K562 (cell line): ENCODE measurements around the gene ELF1. TPM values are rescaled to one million over a fixed set of nuclear protein-coding genes. Genes with fewer than 3 reads are reported as not detected.

Experiments
- ATAC-seq: fragments of 200-7000 bp; cut with Tn5 transposase; 3 replicates; pipeline ENCODE4 v1.9.1; 2020; ENCODE audit warnings: moderate library complexity
- BruUV-seq: library from RNA; stranded (reverse); fragments of 400-500 nt; replicated peaks from 2 replicates; lab custom pipeline; 2021; lab: Mats Ljungman, UMichigan
- CTCF ChIA-PET: fragments of 300-600 bp; formaldehyde crosslinking; extraction: SDS; loops from one replicate; lab custom pipeline; 2021; ENCODE audit warnings: low intra/inter-chr PET ratio; lab: Yijun Ruan, JAX
- POLR2A ChIA-PET: fragments of 300-600, 350-650 bp; sonication (Branson Sonifier 250); formaldehyde crosslinking; extraction: SDS; loops from one replicate; lab custom pipeline; 2021; ENCODE audit warnings: antibody characterized with exemption, inconsistent platforms; lab: Yijun Ruan, JAX
- DNase-seq, 4 experiments: peaks; one replicate each; pipeline versions ENCODE4 v3.0.0 to v3.0.0-alpha.2; 2011 to 2018; ENCODE audit warnings: low spot score in 3 of 4, mixed read lengths in 3 of 4; ENCODE audit errors: extremely low read depth in 1 of 4
- FAIRE-seq: peaks from 2 replicates; lab custom pipeline; 2011; peaks lifted over from hg19 to GRCh38; lab: Jason Lieb, UNC
- H2AFZ ChIP-seq: 2 replicates; pipeline ENCODE4 v1.6.0; 2011; ENCODE audit warnings: low read depth, low read length, control low read depth, inconsistent platforms
- H3K27ac ChIP-seq: fragments of 200-600 bp; 3 replicates; pipeline ENCODE4 v1.8.0; 2011; ENCODE audit warnings: low read depth, mild to moderate bottlenecking, control low read depth, inconsistent platforms, low read length, moderate library complexity, mixed read lengths; ENCODE audit errors: extremely low read depth
- H3K27me3 ChIP-seq, 2 experiments: fragments of 300-600 bp in 1 of 2; 2 replicates in 1 of 2; 3 replicates in 1 of 2; pipeline versions ENCODE4 v1.6.0 to v1.8.0; 2011; ENCODE audit warnings: inconsistent platforms in 2 of 2, low read length in 2 of 2, mild to moderate bottlenecking in 1 of 2, mixed read lengths in 1 of 2, moderate library complexity in 1 of 2; ENCODE audit not compliant: control insufficient read depth in 2 of 2, insufficient read depth in 2 of 2
- H3K36me3 ChIP-seq: fragments of 300-600 bp; 3 replicates; pipeline ENCODE4 v1.8.0; 2011; ENCODE audit warnings: mild to moderate bottlenecking, low read length, inconsistent platforms; ENCODE audit not compliant: control insufficient read depth, insufficient read depth
- H3K4me1 ChIP-seq, 2 experiments: fragments of 200-600 bp in 1 of 2; replicated peaks in 1 of 2; 2 replicates in 1 of 2; 3 replicates in 1 of 2; pipeline versions ENCODE4 v1.5.1 to v1.8.0; 2011; ENCODE audit warnings: inconsistent platforms in 2 of 2, low read length in 2 of 2, mild to moderate bottlenecking in 1 of 2, mixed read lengths in 1 of 2, moderate library complexity in 1 of 2; ENCODE audit not compliant: control insufficient read depth in 2 of 2, insufficient read depth in 2 of 2
- H3K4me2 ChIP-seq: 2 replicates; pipeline ENCODE4 v1.6.1; 2011; ENCODE audit warnings: low read length, control low read depth, inconsistent platforms, mixed read lengths; ENCODE audit not compliant: insufficient read depth
- H3K4me3 ChIP-seq: fragments of 200-600 bp; sonication (generic), shearing (Covaris generic); 2 replicates; pipeline ENCODE4 v1.5.1; 2016; ENCODE audit warnings: control low read depth, inconsistent platforms
- H3K79me2 ChIP-seq: fragments of 200-600 bp; 3 replicates; pipeline ENCODE4 v1.8.0; 2011; ENCODE audit warnings: low read length, inconsistent platforms; ENCODE audit not compliant: control insufficient read depth, insufficient read depth
- H3K9ac ChIP-seq, 2 experiments: 2 replicates each; pipeline versions ENCODE4 v1.6.0 to v1.6.1; 2011; ENCODE audit warnings: low read depth in 2 of 2, low read length in 2 of 2, control low read depth in 1 of 2, inconsistent platforms in 1 of 2, mild to moderate bottlenecking in 1 of 2, mixed read lengths in 1 of 2; ENCODE audit not compliant: insufficient read depth in 1 of 2
- H3K9me1 ChIP-seq: one replicate; pipeline ENCODE4 v1.6.0; 2011; ENCODE audit warnings: inconsistent platforms, mild to moderate bottlenecking, low read length, moderate library complexity; ENCODE audit not compliant: control insufficient read depth, insufficient read depth
- H3K9me3 ChIP-seq: replicated peaks from 2 replicates; pipeline ENCODE4 v1.5.1; 2011; ENCODE audit warnings: low read depth, low read length, inconsistent platforms; ENCODE audit not compliant: control insufficient read depth, insufficient read depth
- H4K20me1 ChIP-seq: replicated peaks from 2 replicates; pipeline ENCODE4 v1.6.1; 2011; ENCODE audit warnings: low read length, inconsistent platforms, mixed read lengths; ENCODE audit not compliant: control insufficient read depth, insufficient read depth
- ARHGAP35 ChIP-seq: fragments of 450-650 bp; IDR thresholded peaks from 2 replicates; pipeline ENCODE4 v1.6.1; 2018; ENCODE audit not compliant: partially characterized antibody
- HLTF ChIP-seq: fragments of 450-650 bp; IDR thresholded peaks from 2 replicates; pipeline ENCODE4 v1.6.1; 2016
- HSF4 ChIP-seq: fragments of 250-450 bp; sonication (Bioruptor Pico); IDR thresholded peaks from 2 replicates; pipeline ENCODE4 v2.1.2; 2022; ENCODE audit warnings: mild to moderate bottlenecking, moderate library complexity, borderline replicate concordance
- IFI16 ChIP-seq: fragments of 250-450 bp; sonication (Bioruptor Pico); IDR thresholded peaks from 2 replicates; pipeline ENCODE4 v2.1.2; 2022; ENCODE audit warnings: mild to moderate bottlenecking, inconsistent platforms
- NR0B1 ChIP-seq: fragments of 450-650 bp; IDR thresholded peaks from one replicate; pipeline ENCODE4 v1.6.1; 2018; ENCODE audit warnings: mild to moderate bottlenecking, moderate library complexity; ENCODE audit not compliant: partially characterized antibody
- PHB2 ChIP-seq: fragments of 450-650 bp; IDR thresholded peaks from 2 replicates; pipeline ENCODE4 v1.6.1; 2017; ENCODE audit warnings: low read depth
- SMARCA5 ChIP-seq: fragments of 450-650 bp; IDR thresholded peaks from 2 replicates; pipeline ENCODE4 v1.6.1; 2016
- ZKSCAN1 ChIP-seq: fragments of 150-350 bp; IDR thresholded peaks from 2 replicates; pipeline ENCODE4 v1.6.1; 2016; ENCODE audit warnings: low read depth, low read length
- ZNF354B ChIP-seq: fragments of 250-450 bp; sonication (Bioruptor Pico); IDR thresholded peaks from 2 replicates; pipeline ENCODE4 v1.4.0; 2020
- ZNF589 ChIP-seq: fragments of 200-800 bp; sonication (Bioruptor generic); IDR thresholded peaks from 2 replicates; pipeline ENCODE4 v1.6.1; 2016; ENCODE audit warnings: low read depth, missing genetic modification characterization, missing compliant biosample characterization
- ZNF79 ChIP-seq: fragments of 250-450 bp; sonication (Bioruptor Pico); IDR thresholded peaks from 2 replicates; pipeline ENCODE4 v1.4.0; 2020; ENCODE audit warnings: low read depth, mild to moderate bottlenecking, moderate library complexity
- WGBS: fragments of 100-300 bp; shearing (Covaris generic); methylation state at CpG from one replicate; pipeline ENCODE4 v1.1.6; 2016; ENCODE audit warnings: low coverage, mixed read lengths; ENCODE audit not compliant: insufficient coverage; ENCODE audit errors: missing lambda C conversion rate; 5-methylcytosine and 5-hydroxymethylcytosine counted together
- in situ Hi-C: fragments of 300-500 bp; cut with MboI; formaldehyde crosslinking; loops from 4 replicates; pipeline ENCODE4 v1.15.0; 2018; ENCODE audit warnings: inconsistent platforms, mixed read lengths
- intact Hi-C: fragments of 100-400 bp; cut with micrococcal nuclease; formaldehyde crosslinking; loops from 2 replicates; pipeline ENCODE4 v1.14.2; 2022
- polyA plus RNA-seq, 8 experiments: library from polyadenylated mRNA; depleted of rRNA in 4 of 8; stranded (reverse) in 5 of 8; unstranded in 3 of 8; fragments of >200 nt; fragmentation: Nextera tagmentation in 2 of 8; fragmentation: Illumina TruSeq in 1 of 8; extraction: Ambion mirVana in 2 of 8; extraction: Trizol in 1 of 8; gene quantifications; 2 replicates each; pipeline versions ENCODE4 v1.2.1 to v1.2.3, GENCODE V29; 2011 to 2014; ENCODE audit warnings: inconsistent platforms in 1 of 8, missing spikeins in 1 of 8
- total RNA-seq, 7 experiments: library from RNA; depleted of rRNA in 6 of 7; stranded (reverse); fragments of >200 nt in 6 of 7; fragmentation: Illumina TruSeq in 2 of 7; extraction: Trizol in 2 of 7; gene quantifications; 2 replicates each; pipeline versions ENCODE4 v1.2.1 to v1.2.3, GENCODE V29; 2011 to 2021; ENCODE audit warnings: low replicate concordance in 1 of 7

ELF1 gene
- total and polyA plus RNA-seq, 9 of the 15 experiments (the other 6 are each of a cell fraction or from before 2014, with no cell fraction given): 24.7 to 54.4 (median 33.4) TPM

GRCh38 chr13:40999416-40999815 is 19.7 kb downstream of the ELF1 start:
- ATAC-seq: peak; percentile 6; the same call in 2 of the 3 replicates
- H4K20me1 ChIP-seq: no peaks in the 10 kb centered on the region; the same call in 1 of the 2 replicates
- in situ Hi-C loops: no loop called here
- 50% methylated on average over 3 of the region's 3 CpGs for WGBS
- DNase-seq: no peak
- TF ChIP-seq ZNF79 (CRISPR knock-in tag) (no peak), PHB2 (no peak), IFI16 (CRISPR knock-in tag) (no peak), HSF4 (CRISPR knock-in tag) (no peak), SMARCA5 (no peak), HLTF (no peak), ZNF354B (no peak), NR0B1 (no peak), ARHGAP35 (no peak), ZKSCAN1 (no peak), ZNF589 (CRISPR knock-in tag) (no peak)
- TF ChIP-seq, all 486 proteins: peak for 0
- ChIA-PET POLR2A (no interaction called here), CTCF (no interaction called here)
- peaks cover 4% of the 10 kb centered on the region; the same call in 1 of the 2 replicates for H3K9me3 ChIP-seq
- FAIRE-seq: no peak
- BruUV-seq: no TSS peak
- H3K4me1 ChIP-seq: peaks cover 0 to 37% of the 10 kb centered on the region in 2 experiments; a peak in 4 of 5 replicates
- no peak overlapping the region for H3K4me2 ChIP-seq
- H3K4me3 ChIP-seq: no peak overlapping the region
- no peaks in the 10 kb centered on the region for H3K9me1 ChIP-seq
- peaks cover 43% of the 10 kb centered on the region for H3K36me3 ChIP-seq
- no peak overlapping the region for H3K9ac ChIP-seq
- H3K79me2 ChIP-seq: peaks cover 99% of the 10 kb centered on the region
- no peak overlapping the region; the same call in 2 of the 3 replicates for H3K27ac ChIP-seq
- H2AFZ ChIP-seq: no peak overlapping the region
- intact Hi-C loops: no loop called here
- no peaks in the 10 kb centered on the region for H3K27me3 ChIP-seq
